Neural cell (in vitro differentiated cells): ENCODE data around the gene SVEP1. TPM values are rescaled to one million over a fixed set of nuclear protein-coding genes. Genes with fewer than 3 reads are reported as not detected.

Source experiments
- H2AFZ ChIP-seq: fragments of 200-600, 300-800 bp; sonication (generic), shearing (Covaris generic); 2 replicates; pipeline ENCODE4 v1.6.0; 2014; ENCODE audit warnings: low read depth, mild to moderate bottlenecking, antibody characterized with exemption, low read length, moderate library complexity
- H3F3A ChIP-seq: fragments of 200-600 bp; shearing (Covaris generic); 2 replicates; pipeline ENCODE4 v1.6.1; 2016; ENCODE audit warnings: mild to moderate bottlenecking, moderate library complexity, mixed read lengths, antibody characterized with exemption, low read length; ENCODE audit not compliant: insufficient read depth, poor library complexity, severe bottlenecking
- H3K27ac ChIP-seq: fragments of 200-600, 300-800 bp; sonication (generic), shearing (Covaris generic); 2 replicates; pipeline ENCODE4 v1.5.1; 2014; ENCODE audit warnings: mild to moderate bottlenecking, low read length, moderate library complexity
- H3K27me3 ChIP-seq: fragments of 300-800, 200-600 bp; sonication (generic), shearing (Covaris generic); 2 replicates; pipeline ENCODE4 v1.6.0; 2014; ENCODE audit warnings: mild to moderate bottlenecking, low read depth, low read length, moderate library complexity; ENCODE audit not compliant: insufficient read depth
- H3K36me3 ChIP-seq: fragments of 300-800, 200-600 bp; sonication (generic), shearing (Covaris generic); 2 replicates; pipeline ENCODE4 v1.5.1; 2014; ENCODE audit warnings: mild to moderate bottlenecking, antibody characterized with exemption, low read length, moderate library complexity; ENCODE audit not compliant: insufficient read depth
- H3K4me2 ChIP-seq: fragments of 300-800, 200-600 bp; sonication (generic), shearing (Covaris generic); 2 replicates; pipeline ENCODE4 v1.6.0; 2014; ENCODE audit warnings: mild to moderate bottlenecking, low read length
- H3K4me3 ChIP-seq: fragments of 300-800, 200-600 bp; sonication (generic), shearing (Covaris generic); 2 replicates; pipeline ENCODE4 v1.5.1; 2014; ENCODE audit warnings: mild to moderate bottlenecking, low read length, moderate library complexity
- H3K79me2 ChIP-seq: fragments of 200-600 bp; shearing (Covaris generic); replicated peaks from 2 replicates; pipeline ENCODE4 v1.6.0; 2014; ENCODE audit warnings: mild to moderate bottlenecking, low read length, moderate library complexity; ENCODE audit not compliant: insufficient read depth
- H3K9ac ChIP-seq: fragments of 300-800, 200-600 bp; sonication (generic), shearing (Covaris generic); 2 replicates; pipeline ENCODE4 v1.6.1; 2016; ENCODE audit warnings: mild to moderate bottlenecking, low read length, mixed read lengths
- H3K9me2 ChIP-seq: fragments of 200-600 bp; shearing (Covaris generic); 2 replicates; pipeline ENCODE4 v1.6.1; 2016; ENCODE audit warnings: mild to moderate bottlenecking, low read length, mixed read lengths; ENCODE audit not compliant: insufficient read depth
- H3K9me3 ChIP-seq: fragments of 200-600, 300-800 bp; sonication (generic), shearing (Covaris generic); 2 replicates; pipeline ENCODE4 v1.6.1; 2016; ENCODE audit warnings: mild to moderate bottlenecking, mixed run types, low read length, moderate library complexity, mixed read lengths
- H4K20me1 ChIP-seq: fragments of 200-600 bp; shearing (Covaris generic); 2 replicates; pipeline ENCODE4 v1.6.1; 2016; ENCODE audit warnings: mild to moderate bottlenecking, mixed run types; ENCODE audit not compliant: insufficient read depth
- CTCF ChIP-seq: fragments of 450-650 bp; IDR thresholded peaks from 2 replicates; pipeline ENCODE4 v1.5.1; 2014; ENCODE audit warnings: antibody characterized with exemption, mild to moderate bottlenecking, moderate library complexity; ENCODE audit not compliant: poor library complexity, severe bottlenecking
- EP300 ChIP-seq: fragments of 450-650 bp; conservative IDR thresholded peaks from 2 replicates; pipeline ENCODE4 v1.6.1; 2014; ENCODE audit warnings: antibody characterized with exemption, mild to moderate bottlenecking, moderate library complexity; ENCODE audit not compliant: poor library complexity, severe bottlenecking
- EZH2 ChIP-seq: fragments of 200-600, 300-800 bp; shearing (Covaris generic), sonication (generic); IDR thresholded peaks from 2 replicates; pipeline ENCODE4 v1.6.1; 2014; ENCODE audit warnings: antibody characterized with exemption, low read length, borderline replicate concordance, mild to moderate bottlenecking; ENCODE audit not compliant: insufficient read depth, poor library complexity, severe bottlenecking
- MXI1 ChIP-seq: fragments of 450-650 bp; conservative IDR thresholded peaks from 2 replicates; pipeline ENCODE4 v1.6.1; 2014; ENCODE audit warnings: antibody characterized with exemption, mild to moderate bottlenecking; ENCODE audit not compliant: poor library complexity, severe bottlenecking
- POLR2AphosphoS5 ChIP-seq: IDR thresholded peaks from 2 replicates; pipeline ENCODE4 v1.6.1; 2012
- RAD21 ChIP-seq: fragments of 450-650 bp; conservative IDR thresholded peaks from 2 replicates; pipeline ENCODE4 v1.6.1; 2014; ENCODE audit warnings: antibody characterized with exemption, mild to moderate bottlenecking, moderate library complexity
- REST ChIP-seq: IDR thresholded peaks from 2 replicates; pipeline ENCODE4 v1.6.1; 2012; ENCODE audit warnings: borderline replicate concordance
- SMC3 ChIP-seq: fragments of 450-650 bp; conservative IDR thresholded peaks from 2 replicates; pipeline ENCODE4 v1.6.1; 2014; ENCODE audit warnings: antibody characterized with exemption, mild to moderate bottlenecking, moderate library complexity; ENCODE audit not compliant: poor library complexity
- TAF1 ChIP-seq: IDR thresholded peaks from 2 replicates; pipeline ENCODE4 v1.6.1; 2012; ENCODE audit warnings: low read depth
- polyA plus RNA-seq: library from polyadenylated mRNA; depleted of rRNA; stranded (reverse); fragments of >200 nt; gene quantifications from 2 replicates; pipeline ENCODE4 v1.2.3, GENCODE V29; 2014

Gene SVEP1
- polyA plus RNA-seq, 1 donor from 2014 or later: 0.10 TPM

- TF ChIP-seq EZH2: no peak
- TF ChIP-seq REST: no peak
- no peak for TF ChIP-seq RAD21
- TF ChIP-seq TAF1: no peak
- TF ChIP-seq EP300: no peak
- no peak for TF ChIP-seq SMC3
- no peak for TF ChIP-seq MXI1
- TF ChIP-seq POLR2AphosphoS5: no peak
- no peak for TF ChIP-seq CTCF
- no peaks in the 10 kb centered on the region for H3K27me3 ChIP-seq
- no peaks in the 10 kb centered on the region for H3K9me3 ChIP-seq
- H3K27ac ChIP-seq: no peak overlapping the region
- no peak overlapping the region for H3K4me3 ChIP-seq
- no peaks in the 10 kb centered on the region for H3K36me3 ChIP-seq
- no peaks in the 10 kb centered on the region for H4K20me1 ChIP-seq
- no peaks in the 10 kb centered on the region for H3K79me2 ChIP-seq
- no peak overlapping the region for H3K9ac ChIP-seq
- no peaks in the 10 kb centered on the region for H3F3A ChIP-seq
- H2AFZ ChIP-seq: no peak overlapping the region
- H3K4me2 ChIP-seq: no peak overlapping the region
- H3K9me2 ChIP-seq: no peaks in the 10 kb centered on the region
These were observed 37.6 kb downstream of the SVEP1 start for GRCh38 chr9:110541950-110542349.

GRCh38 chr9:110538647-110539041, 40.9 kb downstream of the SVEP1 start:
- Histone ChIP-seq H3K79me2 (no peaks in the 10 kb centered on the region), H3K4me2 (no peak overlapping the region), H3F3A (no peaks in the 10 kb centered on the region), H3K27me3 (no peaks in the 10 kb centered on the region), H2AFZ (no peak overlapping the region), H3K27ac (no peak overlapping the region), H3K9ac (no peak overlapping the region), H3K9me3 (no peaks in the 10 kb centered on the region), H4K20me1 (no peaks in the 10 kb centered on the region), H3K36me3 (no peaks in the 10 kb centered on the region), H3K9me2 (no peaks in the 10 kb centered on the region), H3K4me3 (no peak overlapping the region)
- TF ChIP-seq SMC3 (no peak), EZH2 (no peak), CTCF (no peak), TAF1 (no peak), REST (no peak), EP300 (no peak), MXI1 (no peak), RAD21 (no peak), POLR2AphosphoS5 (no peak)
